Measurements from ENCODE around the gene RNF144B. TPM values are rescaled to one million over a fixed set of nuclear protein-coding genes. Genes with fewer than 3 reads are reported as not detected.
"Not testable (repeated sequence)": the region's sequence is repeated elsewhere in the genome, so short reads cannot be mapped to it uniquely, and the experiment has no call there.

Gene RNF144B
- total and polyA plus RNA-seq, 5 donors: 7.1 to 17.3 (median 14.6) TPM

DNA sequence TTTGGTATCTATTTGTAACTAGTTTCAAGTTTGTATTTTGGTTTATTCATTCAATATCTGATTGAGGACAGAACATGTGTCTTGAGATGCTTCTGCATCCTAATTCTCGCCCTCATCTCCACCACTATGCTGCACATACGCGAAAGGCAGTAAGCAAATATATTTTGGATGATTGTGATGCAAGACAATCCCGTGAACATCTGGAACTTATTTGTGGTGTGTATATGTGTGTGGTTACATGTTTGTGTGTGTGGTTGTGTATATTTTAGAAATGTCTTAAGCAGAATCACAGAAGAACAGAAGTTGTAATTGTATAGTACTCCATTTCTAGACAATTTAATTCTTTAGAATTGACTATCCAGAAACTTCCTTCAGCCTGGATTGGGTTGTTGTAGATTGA lies 35.1 kb upstream of the RNF144B start:
- WGBS: 93% methylated on average over 4 of the region's 4 CpGs
- Histone ChIP-seq H3K9me3 (ENCODE audit: control insufficient read depth, low read length) (no peaks in the 10 kb centered on the region), H3K4me1 (ENCODE audit: control insufficient read depth, insufficient read depth, low read length) (no peaks in the 10 kb centered on the region), H3K27ac (ENCODE audit: low read length) (no peak overlapping the region), H3K27me3 (ENCODE audit: control insufficient read depth, insufficient read depth) (no peaks in the 10 kb centered on the region), H3K4me3 (ENCODE audit: low read length) (no peak overlapping the region)
- DNase-seq (no peak), ATAC-seq (no peak)
- intact Hi-C loops (cut with DNase I): no loop called here

DNA sequence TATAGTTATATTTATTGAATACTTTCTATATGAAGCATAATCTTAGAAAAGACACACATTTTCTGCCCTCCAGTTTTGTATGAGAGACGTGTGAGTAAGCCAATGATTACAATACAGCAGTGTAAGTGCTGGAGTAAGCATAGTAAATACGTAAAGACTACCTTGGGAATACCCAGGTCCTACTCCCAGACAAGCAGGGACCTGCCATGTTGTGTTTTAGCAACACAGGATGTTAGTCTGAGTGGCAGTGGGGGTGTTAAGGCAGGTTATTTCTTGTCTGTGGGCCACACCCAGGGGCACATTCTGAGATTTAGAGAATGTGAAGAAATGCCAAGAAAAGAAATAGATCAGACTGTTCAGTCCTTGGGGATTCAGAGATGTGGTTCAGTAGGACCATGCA lies 34.3 kb upstream of the RNF144B start:
- H3K4me3 ChIP-seq (ENCODE audit: low read length): no peak overlapping the region
- H3K27ac ChIP-seq (ENCODE audit: low read length): no peak overlapping the region
- H3K4me1 ChIP-seq (ENCODE audit: control insufficient read depth, insufficient read depth, low read length): no peaks in the 10 kb centered on the region
- ATAC-seq (no peak), DNase-seq (no peak)
- H3K27me3 ChIP-seq (ENCODE audit: control insufficient read depth, insufficient read depth): no peaks in the 10 kb centered on the region
- WGBS: 75% methylated on average over 2 of the region's 2 CpGs
- no peaks in the 10 kb centered on the region for H3K9me3 ChIP-seq (ENCODE audit: control insufficient read depth, low read length)
- intact Hi-C loops (cut with DNase I): no loop called here

DNA sequence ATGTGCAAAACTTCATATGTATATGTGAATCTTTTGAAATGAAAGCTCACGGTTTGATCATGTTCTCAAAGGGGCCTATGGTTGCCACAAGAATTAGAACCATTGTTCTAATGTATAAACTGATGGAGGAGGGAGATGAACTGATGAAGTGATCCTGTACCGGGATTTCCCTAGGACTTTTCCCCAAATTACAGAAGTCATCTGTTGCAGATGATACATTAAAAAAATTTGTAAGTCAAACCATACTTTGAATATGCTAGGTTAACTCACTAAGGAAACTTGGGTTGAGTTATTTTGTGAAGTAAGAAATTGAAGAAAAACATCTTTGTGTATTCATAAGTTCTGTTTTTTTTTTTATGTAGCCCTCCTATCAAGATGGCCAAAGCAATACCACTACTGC lies 33.9 kb upstream of the RNF144B start:
- Histone ChIP-seq H3K4me1 (ENCODE audit: control insufficient read depth, insufficient read depth, low read length) (no peaks in the 10 kb centered on the region), H3K4me3 (ENCODE audit: low read length) (no peak overlapping the region), H3K27me3 (ENCODE audit: control insufficient read depth, insufficient read depth) (no peaks in the 10 kb centered on the region), H3K27ac (ENCODE audit: low read length) (no peak overlapping the region), H3K9me3 (ENCODE audit: control insufficient read depth, low read length) (no peaks in the 10 kb centered on the region)
- ATAC-seq: no peak
- WGBS: 71% methylated on average over 2 of the region's 2 CpGs
- no peak for DNase-seq
- intact Hi-C loops (cut with DNase I): no loop called here

DNA sequence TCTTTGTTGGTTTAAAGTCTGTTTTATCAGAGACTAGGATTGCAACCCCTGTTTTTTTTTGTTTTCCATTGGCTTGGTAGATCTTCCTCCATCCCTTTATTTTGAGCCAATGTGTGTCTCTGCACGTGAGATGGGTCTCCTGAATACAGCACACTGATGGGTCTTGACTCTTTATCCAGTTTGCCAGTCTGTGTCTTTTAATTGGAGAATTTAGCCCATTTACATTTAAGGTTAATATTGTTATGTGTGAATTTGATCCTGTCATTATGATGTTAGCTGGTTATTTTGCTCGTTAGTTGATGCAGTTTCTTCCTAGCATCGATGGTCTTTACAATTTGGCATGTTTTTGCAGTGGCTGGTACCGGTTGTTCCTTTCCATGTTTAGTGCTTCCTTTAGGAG lies 29.6 kb upstream of the RNF144B start:
- H3K27me3 ChIP-seq (ENCODE audit: control insufficient read depth, insufficient read depth); H3K9me3 ChIP-seq (ENCODE audit: control insufficient read depth, low read length); intact Hi-C loops (cut with DNase I); DNase-seq; H3K4me1 ChIP-seq (ENCODE audit: control insufficient read depth, insufficient read depth, low read length); H3K27ac ChIP-seq (ENCODE audit: low read length); ATAC-seq; H3K4me3 ChIP-seq (ENCODE audit: low read length): not testable (repeated sequence)
- 98% methylated on average over 2 of the region's 4 CpGs for WGBS

DNA sequence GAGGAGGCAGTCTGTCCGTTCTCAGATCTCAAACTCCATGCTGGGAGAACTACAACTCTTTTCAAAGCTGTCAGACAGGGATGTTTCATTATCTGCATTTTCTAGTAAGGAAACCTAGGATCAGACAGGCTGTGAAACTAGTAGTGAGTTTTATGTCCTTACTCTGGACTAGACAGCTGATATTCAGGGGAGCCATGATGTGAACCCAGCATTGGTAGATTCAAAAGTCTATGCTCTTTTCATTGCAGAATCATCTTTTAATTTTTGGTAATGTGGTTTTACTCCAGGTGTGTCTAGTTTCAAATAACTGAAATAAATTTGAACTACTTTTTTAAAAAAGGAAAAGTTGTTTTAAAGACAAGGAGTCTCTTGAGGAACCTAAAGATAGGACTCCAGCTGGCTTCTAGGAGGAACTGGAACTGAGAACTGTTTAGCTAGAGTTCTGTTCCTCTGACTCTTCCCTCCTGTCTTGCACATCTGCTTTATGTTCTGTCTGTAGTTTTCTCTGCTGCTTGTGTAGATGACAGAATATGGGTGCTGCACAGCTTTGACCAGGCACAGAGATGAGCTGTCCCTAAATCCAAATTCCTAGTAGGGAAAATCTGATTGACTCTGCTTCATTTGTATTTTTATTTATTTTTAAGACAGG lies 27.8 kb upstream of the RNF144B start:
- H3K9me3 ChIP-seq (ENCODE audit: control insufficient read depth, low read length): no peaks in the 10 kb centered on the region
- H3K27ac ChIP-seq (ENCODE audit: low read length): no peak overlapping the region
- intact Hi-C loops (cut with DNase I): no loop called here
- no peaks in the 10 kb centered on the region for H3K27me3 ChIP-seq (ENCODE audit: control insufficient read depth, insufficient read depth)
- no peak overlapping the region for H3K4me3 ChIP-seq (ENCODE audit: low read length)
- peak in 1 of 2 donors; percentile 36 for ATAC-seq
- H3K4me1 ChIP-seq (ENCODE audit: control insufficient read depth, insufficient read depth, low read length): peaks cover 2% of the 10 kb centered on the region
- no peak for DNase-seq
- 77% methylated on average over 1 of the region's 1 CpG for WGBS

DNA sequence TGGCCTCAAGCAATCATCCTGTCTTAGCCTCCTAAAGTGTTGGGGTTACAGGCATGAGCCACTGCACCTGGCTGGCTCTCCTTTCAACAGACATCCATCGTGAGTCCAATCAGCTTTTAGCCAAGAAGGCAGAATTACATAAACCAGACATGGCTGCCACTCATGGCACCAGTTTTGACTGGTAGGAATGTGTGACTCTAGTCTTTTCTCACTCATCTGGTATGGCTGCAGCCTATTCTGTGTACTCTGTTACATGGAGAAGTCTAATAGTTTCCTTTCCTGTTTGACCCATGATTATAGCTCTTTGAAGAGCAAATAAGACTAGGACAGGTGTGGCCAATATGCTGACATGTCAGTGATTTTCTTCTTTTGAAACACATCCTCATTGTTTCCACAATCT lies 27.0 kb upstream of the RNF144B start:
- H3K27ac ChIP-seq (ENCODE audit: low read length): no peak overlapping the region
- ATAC-seq: peak in 1 of 2 donors; percentile 41
- no peaks in the 10 kb centered on the region for H3K9me3 ChIP-seq (ENCODE audit: control insufficient read depth, low read length)
- DNase-seq: no peak
- 82% methylated on average over 1 of the region's 1 CpG for WGBS
- intact Hi-C loops (cut with DNase I): no loop called here
- no peaks in the 10 kb centered on the region for H3K27me3 ChIP-seq (ENCODE audit: control insufficient read depth, insufficient read depth)
- H3K4me3 ChIP-seq (ENCODE audit: low read length): no peak overlapping the region
- H3K4me1 ChIP-seq (ENCODE audit: control insufficient read depth, insufficient read depth, low read length): peaks cover 2% of the 10 kb centered on the region

DNA sequence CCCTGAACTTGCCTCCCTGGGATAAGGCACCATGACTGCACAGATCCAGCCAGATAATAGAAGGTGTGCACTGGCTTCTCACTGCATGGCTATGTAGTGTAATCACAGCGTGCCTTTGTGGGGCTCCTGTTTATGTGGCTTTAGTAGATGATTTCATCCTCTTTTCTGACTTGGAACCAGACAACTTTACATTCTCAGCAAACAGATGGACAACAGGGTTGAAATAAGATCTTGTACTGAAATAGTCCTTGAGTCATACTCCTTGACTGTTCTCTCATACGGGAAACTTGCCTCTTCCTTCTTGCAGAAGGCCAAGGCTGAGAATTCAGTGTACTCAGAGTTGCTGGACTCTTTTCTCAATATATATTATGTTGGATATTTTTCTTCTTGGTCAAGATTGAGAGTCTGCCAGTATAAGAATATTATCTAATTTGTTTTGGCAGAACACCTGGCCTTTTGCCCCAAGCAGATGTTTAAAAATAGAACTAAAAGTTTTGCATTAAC lies 25.0 kb upstream of the RNF144B start:
- peak; percentile 55 to 67 for ATAC-seq
- intact Hi-C loops (cut with DNase I): no loop called here

DNA sequence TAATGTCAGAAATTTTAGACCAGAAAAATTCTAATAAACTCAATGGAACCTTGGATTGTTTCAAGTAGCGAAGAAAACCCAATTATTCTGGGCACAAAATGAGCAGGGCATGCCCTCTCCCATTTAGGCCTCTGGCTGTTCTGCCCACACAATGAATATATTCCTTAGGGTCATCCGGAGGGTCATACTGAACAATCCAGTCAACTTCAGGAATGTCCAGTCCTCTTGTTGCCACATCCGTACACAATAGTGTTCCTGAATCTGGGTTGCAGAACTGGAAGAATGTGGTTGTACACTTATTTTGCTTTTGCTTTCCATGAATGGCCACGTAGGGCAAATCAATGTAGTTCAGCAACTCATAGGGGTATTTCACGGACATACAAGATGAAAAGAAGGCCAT lies 23.4 kb upstream of the RNF144B start:
- Histone ChIP-seq H3K4me3 (ENCODE audit: low read length) (no peak overlapping the region), H3K27me3 (ENCODE audit: control insufficient read depth, insufficient read depth) (no peaks in the 10 kb centered on the region), H3K4me1 (ENCODE audit: control insufficient read depth, insufficient read depth, low read length) (peaks cover 2% of the 10 kb centered on the region), H3K9me3 (ENCODE audit: control insufficient read depth, low read length) (no peaks in the 10 kb centered on the region), H3K27ac (ENCODE audit: low read length) (no peak overlapping the region)
- 87% methylated on average over 5 of the region's 5 CpGs for WGBS
- no peak for ATAC-seq
- no peak for DNase-seq
- intact Hi-C loops (cut with DNase I): no loop called here

More for the DNA sequence above, 25.0 kb upstream of the RNF144B start:
- no peak overlapping the region for H3K4me3 ChIP-seq (ENCODE audit: low read length)
- no peak for DNase-seq
- WGBS: 29% methylated on average over 2 of the region's 2 CpGs
- H3K9me3 ChIP-seq (ENCODE audit: control insufficient read depth, low read length): no peaks in the 10 kb centered on the region
- H3K4me1 ChIP-seq (ENCODE audit: control insufficient read depth, insufficient read depth, low read length): peaks cover 2% of the 10 kb centered on the region
- H3K27me3 ChIP-seq (ENCODE audit: control insufficient read depth, insufficient read depth): no peaks in the 10 kb centered on the region
- no peak overlapping the region for H3K27ac ChIP-seq (ENCODE audit: low read length)

DNA sequence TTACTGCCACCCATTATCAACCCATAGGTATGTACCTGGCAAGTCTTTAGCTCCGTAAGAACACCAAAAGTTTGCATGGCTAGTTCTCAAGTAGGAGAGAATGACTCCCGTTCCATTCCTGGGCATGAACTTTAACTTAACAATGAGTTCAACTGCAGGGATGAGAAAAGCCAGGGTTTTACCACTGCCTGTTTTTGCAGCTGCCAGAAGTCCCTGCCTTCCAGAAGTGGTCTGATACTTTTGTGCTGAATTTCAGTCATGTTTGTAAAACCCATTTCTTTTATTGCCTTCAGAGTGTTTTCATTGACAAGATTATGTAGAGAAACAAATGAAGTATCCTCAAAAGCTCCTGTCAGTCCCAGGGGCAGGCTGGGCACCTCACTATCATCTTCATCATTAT lies 22.6 kb upstream of the RNF144B start:
- intact Hi-C loops (cut with DNase I); ATAC-seq; DNase-seq: not testable (repeated sequence)

DNA sequence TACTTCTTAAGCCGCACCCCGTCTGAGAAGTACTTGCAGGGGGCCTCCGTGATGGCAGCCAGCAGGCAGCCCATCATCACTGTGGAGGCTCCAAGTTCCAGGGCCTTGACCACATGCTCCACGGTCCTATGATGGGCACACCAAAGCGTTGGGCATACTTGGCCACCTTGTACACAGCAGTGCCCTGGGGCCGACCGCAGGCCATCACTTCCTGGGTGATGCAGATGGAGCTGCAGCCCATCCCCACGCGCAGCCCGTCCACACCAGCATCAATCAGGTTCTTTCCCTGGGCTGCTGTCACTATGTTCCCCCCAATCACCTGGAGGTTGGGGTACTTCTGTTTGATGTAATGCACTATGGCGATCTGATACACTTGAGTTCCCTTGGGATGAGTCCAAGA lies 19.8 kb upstream of the RNF144B start:
- intact Hi-C loops (cut with DNase I): no loop called here
- no peak for ATAC-seq
- WGBS: 97% methylated on average over 11 of the region's 11 CpGs

More for the DNA sequence above, 22.6 kb upstream of the RNF144B start:
- WGBS: 73% methylated on average over 2 of the region's 2 CpGs
- not testable (repeated sequence) for H3K9me3 ChIP-seq (ENCODE audit: control insufficient read depth, low read length); H3K4me1 ChIP-seq (ENCODE audit: control insufficient read depth, insufficient read depth, low read length); H3K27me3 ChIP-seq (ENCODE audit: control insufficient read depth, insufficient read depth); H3K4me3 ChIP-seq (ENCODE audit: low read length); H3K27ac ChIP-seq (ENCODE audit: low read length)

DNA sequence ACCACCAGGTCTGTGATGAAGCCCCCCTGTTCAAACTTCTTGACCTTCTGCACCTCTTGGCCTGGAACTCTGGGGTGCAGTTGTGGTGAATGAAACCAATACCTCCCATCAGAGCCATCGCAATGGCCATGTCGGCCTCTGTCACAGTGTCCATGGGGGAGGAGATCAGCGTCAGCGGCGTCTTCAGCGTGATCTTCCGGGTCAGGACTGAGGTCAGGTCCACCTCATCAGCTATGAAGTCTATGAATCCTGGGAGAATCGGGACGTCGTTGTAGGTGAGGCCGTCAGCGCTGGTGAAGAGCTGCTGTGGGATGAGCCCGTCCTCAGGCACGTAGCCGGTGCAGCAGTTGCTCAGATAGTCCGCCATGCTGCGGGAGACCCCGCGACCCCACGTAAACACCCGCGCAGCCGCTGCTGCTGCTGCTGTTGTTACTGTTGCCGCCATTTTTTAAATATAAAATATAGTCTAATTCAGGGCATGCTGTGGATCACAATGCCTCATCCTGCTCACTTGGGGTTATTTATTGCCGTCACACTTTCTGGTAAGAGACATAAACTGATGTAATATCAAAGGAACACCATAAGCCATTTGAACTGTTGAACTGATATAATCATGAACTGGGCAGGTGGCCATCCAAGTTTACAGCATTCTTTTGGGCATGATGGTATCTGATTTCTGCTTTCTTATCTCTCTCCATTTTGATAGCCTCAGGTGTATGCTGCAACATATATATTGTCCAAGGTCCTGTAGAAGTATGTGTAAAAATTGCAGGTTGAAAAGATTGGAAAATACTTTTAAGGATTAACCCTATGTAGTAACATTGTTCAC lies 18.7 kb upstream of the RNF144B start:
- H3K9me3 ChIP-seq (ENCODE audit: control insufficient read depth, low read length): no peaks in the 10 kb centered on the region
- ATAC-seq (no peak), DNase-seq (peak in 1 of 3 donors; percentile 49)
- no peaks in the 10 kb centered on the region for H3K4me1 ChIP-seq (ENCODE audit: control insufficient read depth, insufficient read depth, low read length)
- no peak overlapping the region for H3K4me3 ChIP-seq (ENCODE audit: low read length)
- H3K27ac ChIP-seq (ENCODE audit: low read length): no peak overlapping the region
- H3K27me3 ChIP-seq (ENCODE audit: control insufficient read depth, insufficient read depth): no peaks in the 10 kb centered on the region
- WGBS: 94% methylated on average over 25 of the region's 25 CpGs
- intact Hi-C loops (cut with DNase I): no loop called here

More for the DNA sequence above, 19.8 kb upstream of the RNF144B start:
- Histone ChIP-seq H3K4me1 (ENCODE audit: control insufficient read depth, insufficient read depth, low read length) (peaks cover 2% of the 10 kb centered on the region), H3K27ac (ENCODE audit: low read length) (no peak overlapping the region), H3K9me3 (ENCODE audit: control insufficient read depth, low read length) (no peaks in the 10 kb centered on the region), H3K4me3 (ENCODE audit: low read length) (no peak overlapping the region), H3K27me3 (ENCODE audit: control insufficient read depth, insufficient read depth) (no peaks in the 10 kb centered on the region)
- peak in 1 of 3 donors; percentile 43 for DNase-seq
